HG03064 (cell line): ENCODE measurements around the gene CCNY.

Experiments used
- ATAC-seq: cut with Tn5 transposase; IDR thresholded peaks from one replicate; pipeline ENCODE4 v1.9.1; 2021; ENCODE audit warnings: low read depth; ENCODE audit not compliant: unreplicated experiment

The CCNY gene

GRCh38 chr10:35607475-35608327 lies 271.4 kb downstream of the CCNY start:
- ATAC-seq: no peak

GRCh38 chr10:35608328-35608672 lies 272.0 kb downstream of the CCNY start:
- ATAC-seq: no peak

DNA sequence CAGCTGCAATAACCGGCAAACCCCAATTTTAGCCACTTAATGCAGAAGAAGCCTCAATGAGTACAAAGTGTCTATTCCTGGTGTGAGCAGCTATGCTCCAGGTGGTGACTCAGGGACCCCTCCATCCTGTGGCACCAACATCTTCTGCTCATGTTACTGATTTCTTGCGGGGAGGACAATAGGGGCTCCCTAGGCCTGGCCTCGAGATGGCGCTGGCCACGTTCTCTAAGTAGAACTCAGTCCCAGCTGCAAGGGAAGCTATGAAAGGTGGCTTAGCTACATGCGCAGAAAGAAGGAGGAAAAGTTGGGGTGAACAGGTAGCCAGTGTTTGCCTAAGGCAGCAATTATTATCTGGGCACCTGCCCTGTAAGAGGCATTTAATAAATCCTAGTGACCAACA lies 275.4 kb downstream of the CCNY start:
- no peak for ATAC-seq

GRCh38 chr10:35612385-35613106 lies 276.2 kb downstream of the CCNY start:
- no peak for ATAC-seq

DNA sequence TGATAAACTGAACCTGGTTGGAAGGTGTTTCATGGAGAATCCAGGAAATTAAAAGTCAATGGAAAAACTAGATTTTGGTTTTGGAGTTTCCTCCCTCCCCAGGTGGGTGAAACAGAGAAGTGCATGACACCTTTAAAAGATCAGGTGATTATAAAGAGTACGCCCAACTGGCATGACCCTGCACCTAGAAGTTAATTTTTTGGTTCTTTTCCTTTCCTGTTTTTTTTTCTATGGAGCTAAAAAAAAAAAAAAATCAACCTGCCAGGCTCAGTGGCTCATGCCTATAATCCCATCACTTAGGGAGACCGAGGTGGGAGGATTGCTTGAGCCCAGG lies 276.8 kb downstream of the CCNY start:
- ATAC-seq: no peak

DNA sequence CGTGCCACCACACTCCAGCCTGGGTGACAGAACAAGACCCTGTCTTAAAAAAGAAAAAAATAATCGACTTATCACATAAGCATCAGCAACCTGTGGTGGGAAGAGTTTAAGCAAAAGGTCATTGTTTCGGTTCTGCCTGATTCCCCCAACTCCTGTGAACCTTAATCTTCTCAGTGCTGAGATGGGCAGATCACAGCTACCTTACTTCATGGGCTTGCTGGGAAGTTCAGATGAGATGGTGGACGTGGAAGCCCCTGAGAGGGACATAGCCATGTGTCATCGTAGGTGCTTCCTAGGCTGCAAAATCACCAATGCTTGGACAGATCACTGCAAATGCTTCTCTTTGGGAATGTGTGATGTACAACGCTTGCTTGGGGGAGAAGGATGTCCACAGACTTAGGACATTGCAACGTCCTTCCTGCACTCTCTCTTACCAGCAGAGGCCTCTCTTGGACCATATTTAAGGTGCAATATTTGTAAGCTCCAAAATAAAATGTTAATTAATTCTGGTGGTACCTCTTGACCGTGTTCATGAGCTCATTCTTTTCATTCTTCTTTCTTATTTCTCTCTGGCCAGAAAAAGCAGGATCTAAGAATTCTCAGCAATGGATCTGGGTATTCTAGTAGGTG lies 277.4 kb downstream of the CCNY start:
- no peak for ATAC-seq

- ATAC-seq: no peak
These were observed 278.0 kb downstream of the CCNY start for GRCh38 chr10:35614312-35614711.
